Measurements from ENCODE around the gene PDCL2.

- no peak for TF ChIP-seq POLR2A (IDR thresholded peaks at IDR 0.05; ENCODE audit: low read length)
- TF ChIP-seq GATA1 (IDR thresholded peaks at IDR 0.05; ENCODE audit: low read depth, low read length) = no peak
Observed at GRCh38 chr4:55609393-55609866, 17.4 kb upstream of the PDCL2 start.

Data from erythroblast (primary cell).